Left lung (tissue), 10 donors: Measurements from ENCODE around the gene NUMB. TPM values are rescaled to one million over a fixed set of nuclear protein-coding genes. Genes with fewer than 3 reads are reported as not detected.

Experiments used
- ATAC-seq: fragments of 200-7000 bp; cut with Tn5 transposase; one replicate; pipeline ENCODE4 v1.9.1; 2020; ENCODE audit warnings: moderate library complexity
- DNase-seq, 4 donors: peaks; one replicate each; pipeline ENCODE4 v3.0.0-alpha.2; 2013 to 2020
- H3K27ac ChIP-seq, 2 donors: fragments of 200-600 bp; sonication (generic) in 1 of 2; one replicate each; pipeline versions ENCODE4 v1.5.0 to v1.8.0; 2020 to 2021
- H3K27me3 ChIP-seq, 2 donors: fragments of 200-600 bp; sonication (generic) in 1 of 2; one replicate each; pipeline versions ENCODE4 v1.5.0 to v1.8.0; 2020 to 2021
- H3K36me3 ChIP-seq, 2 donors: fragments of 200-600 bp; sonication (generic) in 1 of 2; one replicate each; pipeline versions ENCODE4 v1.5.0 to v1.8.0; 2020 to 2021
- H3K4me1 ChIP-seq, 2 donors: fragments of 200-600 bp; one replicate each; pipeline ENCODE4 v1.8.0; 2021
- H3K4me3 ChIP-seq, 2 donors: fragments of 200-600 bp; sonication (generic) in 1 of 2; one replicate each; pipeline versions ENCODE4 v1.5.0 to v1.8.0; 2020 to 2021; ENCODE audit warnings: mild to moderate bottlenecking in 1 of 2
- H3K9me3 ChIP-seq, 2 donors: fragments of 200-600 bp; sonication (generic) in 1 of 2; one replicate each; pipeline versions ENCODE4 v1.5.0 to v1.8.0; 2020 to 2021
- intact Hi-C, 2 donors: fragments of 100-400 bp; cut with DNase I; formaldehyde crosslinking; loops; one replicate each; pipeline versions ENCODE4 v1.11.2 to v1.14.2; 2022
- polyA plus RNA-seq, 6 donors: library from polyadenylated mRNA; unstranded; fragments of 120-200 nt; gene quantifications; one replicate each; pipeline ENCODE4 v1.2.1, GENCODE V29; 2013; ENCODE audit not compliant: insufficient read length in 6 of 6
- total RNA-seq, 2 donors: library from RNA; stranded (reverse); fragmentation: NEBNext Ultra II Directional; extraction: Animal tissue kit (Norgen Biotek cat#: 25700); gene quantifications; one replicate each; pipeline ENCODE4 v1.2.1, GENCODE V29; 2021
- TF ChIP-seq, protein P1 (sequence below), 2 donors: fragments of 200-600 bp; sonication (generic) in 1 of 2; IDR thresholded peaks; one replicate each; pipeline versions ENCODE4 v1.5.0 to v1.8.0; 2021; ENCODE audit warnings: antibody characterized with exemption in 2 of 2
- donor health status: DM: no; HTN: yes; CAD: no.
- donor health status: DM: no; HTN: no; CAD: no.

Gene NUMB
- total and polyA plus RNA-seq, 8 donors, result 91.0 to 121 (median 105) TPM

DNA sequence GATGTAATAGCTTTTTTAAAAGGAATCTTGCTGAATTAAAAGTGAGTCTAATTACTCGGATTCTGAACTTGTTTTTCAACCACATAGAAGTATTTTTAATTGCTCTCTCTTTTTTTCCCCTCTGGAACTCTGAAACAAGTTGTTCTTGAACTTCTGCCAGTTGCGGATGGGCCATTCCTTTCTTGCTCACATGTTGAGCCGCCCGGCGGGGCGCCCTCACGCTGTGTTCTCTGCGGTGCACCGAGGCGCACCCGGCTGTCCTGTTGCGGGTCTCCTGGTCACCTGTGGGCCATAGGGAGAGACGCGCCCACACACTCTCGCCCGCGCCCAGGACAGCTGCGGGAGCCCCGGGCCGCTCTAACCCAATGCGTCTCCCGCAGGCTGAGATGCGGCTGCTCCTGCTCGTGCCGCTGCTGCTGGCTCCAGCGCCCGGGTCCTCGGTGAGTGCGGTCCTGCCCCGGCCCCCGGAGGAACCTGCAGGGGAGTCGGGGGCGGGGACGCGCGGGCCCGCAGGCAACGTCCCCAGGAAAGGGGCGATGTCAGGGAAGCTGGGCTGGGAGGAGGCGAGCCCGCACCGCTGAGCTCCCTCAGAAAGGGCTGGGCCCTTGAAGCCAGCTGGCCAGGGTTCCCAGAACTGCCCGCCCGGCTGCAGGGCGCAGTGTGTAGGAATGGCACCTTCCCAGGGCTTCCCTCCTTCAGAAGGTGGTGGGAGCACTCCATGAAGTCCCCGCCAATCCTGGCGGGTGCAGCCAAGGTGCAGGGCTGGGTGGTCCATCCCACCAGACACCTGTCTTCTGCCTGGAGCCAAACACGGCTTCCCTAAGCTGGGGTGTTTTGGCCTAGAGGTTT, 218.7 kb downstream of the NUMB start:
- peak overlapping the region; percentile 26 to 27 for H3K4me3 ChIP-seq
- peaks cover 28 to 57% of the 10 kb centered on the region in 2 donors for H3K4me1 ChIP-seq
- DNase-seq, result peak in 1 of 4 donors; percentile 62
- ATAC-seq, result peak; percentile 46
- H3K36me3 ChIP-seq, result no peaks in the 10 kb centered on the region
- peaks cover 16 to 83% of the 10 kb centered on the region in 2 donors for H3K27me3 ChIP-seq
- intact Hi-C loops, result no loop called here
- TF ChIP-seq, protein P1, sequence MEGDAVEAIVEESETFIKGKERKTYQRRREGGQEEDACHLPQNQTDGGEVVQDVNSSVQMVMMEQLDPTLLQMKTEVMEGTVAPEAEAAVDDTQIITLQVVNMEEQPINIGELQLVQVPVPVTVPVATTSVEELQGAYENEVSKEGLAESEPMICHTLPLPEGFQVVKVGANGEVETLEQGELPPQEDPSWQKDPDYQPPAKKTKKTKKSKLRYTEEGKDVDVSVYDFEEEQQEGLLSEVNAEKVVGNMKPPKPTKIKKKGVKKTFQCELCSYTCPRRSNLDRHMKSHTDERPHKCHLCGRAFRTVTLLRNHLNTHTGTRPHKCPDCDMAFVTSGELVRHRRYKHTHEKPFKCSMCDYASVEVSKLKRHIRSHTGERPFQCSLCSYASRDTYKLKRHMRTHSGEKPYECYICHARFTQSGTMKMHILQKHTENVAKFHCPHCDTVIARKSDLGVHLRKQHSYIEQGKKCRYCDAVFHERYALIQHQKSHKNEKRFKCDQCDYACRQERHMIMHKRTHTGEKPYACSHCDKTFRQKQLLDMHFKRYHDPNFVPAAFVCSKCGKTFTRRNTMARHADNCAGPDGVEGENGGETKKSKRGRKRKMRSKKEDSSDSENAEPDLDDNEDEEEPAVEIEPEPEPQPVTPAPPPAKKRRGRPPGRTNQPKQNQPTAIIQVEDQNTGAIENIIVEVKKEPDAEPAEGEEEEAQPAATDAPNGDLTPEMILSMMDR (IDR thresholded peaks at IDR 0.05), result no peak
- H3K27ac ChIP-seq, result no peak overlapping the region
- H3K9me3 ChIP-seq, result no peaks in the 10 kb centered on the region

DNA sequence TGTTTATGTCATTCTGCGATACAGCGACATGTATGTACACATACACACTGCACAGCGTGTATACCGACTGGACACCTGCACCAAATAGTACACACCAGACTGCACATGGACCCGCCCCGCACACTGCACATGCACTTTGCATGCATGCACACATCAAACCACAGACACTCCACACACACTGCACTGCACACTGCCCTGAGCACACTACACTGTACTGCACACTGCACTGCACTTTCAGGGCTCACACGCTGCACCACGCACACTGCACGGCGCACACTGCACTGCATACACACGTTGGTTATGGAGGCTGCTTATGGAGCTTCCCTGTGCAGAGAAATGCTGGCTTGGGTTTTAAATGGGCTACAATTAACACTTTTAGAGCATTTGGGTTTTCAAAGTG, 219.4 kb downstream of the NUMB start:
- Histone ChIP-seq H3K4me1 (peaks cover 28 to 57% of the 10 kb centered on the region in 2 donors), H3K27me3 (peaks cover 16 to 83% of the 10 kb centered on the region in 2 donors), H3K4me3 (peak overlapping the region in 1 of 2 donors; percentile 46), H3K27ac (no peak overlapping the region), H3K9me3 (no peaks in the 10 kb centered on the region), H3K36me3 (no peaks in the 10 kb centered on the region)
- TF ChIP-seq, protein P1 (IDR thresholded peaks at IDR 0.05), result no peak
- ATAC-seq (peak; percentile 30), DNase-seq (no peak)
- intact Hi-C loops, result no loop called here

DNA sequence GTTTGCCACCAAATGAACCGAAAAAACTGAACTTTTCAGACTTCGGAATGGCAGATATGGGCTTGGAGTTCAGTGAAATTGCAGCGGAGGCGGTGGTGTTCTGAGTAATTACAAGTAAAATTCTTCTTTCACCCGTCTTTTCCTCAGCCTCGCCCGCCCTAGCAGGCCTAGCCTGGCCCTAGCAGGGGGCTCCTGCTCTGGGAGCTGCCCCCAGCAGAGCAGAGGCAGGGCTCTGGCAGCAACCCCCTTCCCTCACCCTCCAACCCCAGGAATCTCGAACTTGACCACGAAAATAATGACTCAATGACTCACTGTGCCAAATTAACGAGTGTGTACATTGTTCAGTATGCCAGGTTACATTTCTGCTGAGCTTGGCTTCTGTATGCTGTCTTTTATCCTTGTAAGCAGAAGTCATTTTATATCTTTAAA, 219.9 kb downstream of the NUMB start:
- ATAC-seq (peak; percentile 58), DNase-seq (peak in 1 of 4 donors; percentile 37)
- H3K27ac ChIP-seq, result peak overlapping the region in 1 of 2 donors; percentile 56
- H3K4me1 ChIP-seq, result peaks cover 28 to 57% of the 10 kb centered on the region in 2 donors
- intact Hi-C loops, result no loop called here
- H3K9me3 ChIP-seq, result no peaks in the 10 kb centered on the region
- peaks cover 16 to 86% of the 10 kb centered on the region in 2 donors for H3K27me3 ChIP-seq
- TF ChIP-seq, protein P1 (IDR thresholded peaks at IDR 0.05), result no peak
- no peaks in the 10 kb centered on the region for H3K36me3 ChIP-seq
- peak overlapping the region; percentile 46 to 51 for H3K4me3 ChIP-seq

DNA sequence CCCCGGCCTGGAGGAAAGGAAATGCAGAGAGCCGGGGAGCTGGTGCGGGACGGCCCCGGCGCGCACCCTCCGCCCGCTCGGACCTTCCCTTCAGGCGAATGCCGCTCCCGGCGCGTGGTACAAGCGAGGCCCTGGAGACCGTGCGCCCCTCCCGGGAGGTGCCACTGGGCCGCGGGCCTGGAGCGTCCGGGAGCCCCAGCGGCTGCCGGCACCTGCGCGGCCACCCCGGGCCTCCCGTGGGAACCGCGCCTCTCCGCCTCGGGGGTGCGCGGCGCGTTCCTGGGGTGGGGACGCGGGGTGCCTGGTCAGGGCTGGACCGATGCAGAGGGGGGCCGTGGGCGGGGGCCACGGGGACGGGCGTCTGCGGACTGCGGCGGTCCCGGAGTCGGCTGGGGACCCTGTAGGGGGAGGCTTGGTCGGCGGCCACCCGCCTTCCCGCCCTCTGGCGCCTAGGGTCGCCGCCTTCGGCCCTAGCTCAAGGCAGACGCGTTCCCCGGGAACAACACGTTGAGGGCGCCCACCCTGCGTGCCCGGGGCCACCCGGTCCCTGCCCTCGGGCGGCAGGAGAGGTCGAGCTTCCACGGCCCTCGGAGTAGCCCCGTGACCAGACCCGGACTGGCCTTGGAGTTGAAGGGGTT, 220.4 kb downstream of the NUMB start:
- intact Hi-C loops, result no loop called here
- Histone ChIP-seq H3K36me3 (no peaks in the 10 kb centered on the region), H3K4me1 (peaks cover 28 to 57% of the 10 kb centered on the region in 2 donors), H3K9me3 (no peaks in the 10 kb centered on the region), H3K27ac (peak overlapping the region in 1 of 2 donors; percentile 56), H3K4me3 (peak overlapping the region; percentile 46 to 51), H3K27me3 (peaks cover 16 to 92% of the 10 kb centered on the region in 2 donors)
- ATAC-seq, result peak; percentile 35
- TF ChIP-seq, protein P1 (IDR thresholded peaks at IDR 0.05), result no peak
- no peak for DNase-seq
